ENCODE data around the gene SIX4.

- TF ChIP-seq POLR2A (IDR thresholded peaks at IDR 0.05; ENCODE audit: low read depth, low read length) (no peak), POLR2AphosphoS5 (IDR thresholded peaks at IDR 0.05; ENCODE audit: low read depth, low read length) (no peak)
Measured at GRCh38 chr14:60722357-60723115, 1.6 kb downstream of the SIX4 start.
